Measurements from ENCODE around the gene UBE2D4. TPM values are rescaled to one million over a fixed set of nuclear protein-coding genes. Genes with fewer than 3 reads are reported as not detected.
"Not testable (repeated sequence)": the region's sequence is repeated elsewhere in the genome, so short reads cannot be mapped to it uniquely, and the experiment has no call there.

Gene UBE2D4
- total and polyA plus RNA-seq, 10 donors = 8.2 to 19.5 (median 12.7) TPM

DNA sequence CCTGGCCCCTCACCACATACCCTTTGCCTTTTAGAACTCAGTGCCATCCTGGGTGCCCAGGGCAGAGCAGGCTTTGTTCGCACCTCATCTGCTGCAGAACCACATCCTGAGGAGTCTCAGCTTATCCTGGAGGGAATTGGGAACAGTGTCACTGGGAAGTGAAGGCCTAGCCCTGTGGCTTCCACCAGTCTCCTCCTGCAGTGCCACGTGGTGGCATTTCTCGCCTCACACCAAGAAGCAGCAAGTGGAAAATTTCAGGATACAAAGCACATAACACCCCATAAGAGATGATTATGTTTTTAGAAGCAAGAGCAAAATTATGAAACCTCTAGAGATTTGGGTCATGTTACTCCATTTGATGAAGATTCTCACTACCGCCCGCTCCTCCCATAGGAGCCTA is 26.8 kb downstream of the UBE2D4 start:
- H3K36me3 ChIP-seq = peaks cover 0 to 75% (median 41%) of the 10 kb centered on the region in 6 donors
- no peak for TF ChIP-seq POLR2A (IDR thresholded peaks at IDR 0.05)
- no peak for TF ChIP-seq POLR2AphosphoS5 (IDR thresholded peaks at IDR 0.05)
- WGBS, 5 donors = 95 to 98% (median 96%) methylated on average over 5 of the region's 5 CpGs

DNA sequence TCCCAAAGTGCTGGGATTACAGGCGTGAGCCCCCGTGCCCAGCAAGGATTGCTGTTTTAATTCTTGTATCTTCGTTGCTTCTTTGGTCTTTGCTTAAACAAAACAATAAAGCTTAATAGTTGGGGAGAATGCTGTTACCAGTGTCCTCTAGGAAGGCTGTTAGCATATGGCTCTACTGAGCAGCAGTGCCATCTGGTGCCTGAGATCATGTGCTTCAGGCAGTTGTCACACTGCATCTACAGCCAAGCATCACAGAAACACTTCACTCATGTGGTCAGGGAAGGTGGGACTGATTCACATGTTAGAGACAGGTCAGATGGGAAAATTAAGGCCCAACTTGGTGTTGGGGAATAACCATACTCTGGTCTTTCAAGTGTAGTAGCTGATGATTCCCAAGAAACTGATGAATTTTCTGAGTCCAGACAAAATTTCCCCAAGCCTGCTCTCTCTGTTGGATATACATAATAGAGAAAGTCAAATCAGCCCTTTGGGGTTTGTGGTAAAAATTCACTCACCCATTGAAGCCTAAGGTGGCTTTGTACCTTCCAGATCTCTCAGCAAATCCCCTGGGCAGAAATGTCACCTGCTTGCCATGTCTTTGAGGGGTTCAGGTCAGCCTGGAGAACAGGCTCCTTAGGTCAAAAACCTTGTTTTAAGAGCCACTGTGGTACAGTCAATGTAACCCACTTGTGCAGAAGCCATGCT is 28.4 kb downstream of the UBE2D4 start:
- WGBS, 5 donors = 69 to 91% (median 74%) methylated on average over 3 of the region's 3 CpGs
- Histone ChIP-seq H3K27me3 (replicated peaks in 1 of 7) (no peaks in the 10 kb centered on the region), H3K4me1 (no peaks in the 10 kb centered on the region), H3K4me3 (no peak overlapping the region), H3K36me3 (peaks cover 0 to 60% (median 29%) of the 10 kb centered on the region in 6 donors), H3K27ac (no peak overlapping the region), H3K9me3 (no peaks in the 10 kb centered on the region)
- intact Hi-C loops (cut with DNase I; ENCODE audit: low total_unique reads) = no loop called here
- DNase-seq = no peak
- TF ChIP-seq POLR2AphosphoS5 (IDR thresholded peaks at IDR 0.05) = no peak
- TF ChIP-seq, protein P1, sequence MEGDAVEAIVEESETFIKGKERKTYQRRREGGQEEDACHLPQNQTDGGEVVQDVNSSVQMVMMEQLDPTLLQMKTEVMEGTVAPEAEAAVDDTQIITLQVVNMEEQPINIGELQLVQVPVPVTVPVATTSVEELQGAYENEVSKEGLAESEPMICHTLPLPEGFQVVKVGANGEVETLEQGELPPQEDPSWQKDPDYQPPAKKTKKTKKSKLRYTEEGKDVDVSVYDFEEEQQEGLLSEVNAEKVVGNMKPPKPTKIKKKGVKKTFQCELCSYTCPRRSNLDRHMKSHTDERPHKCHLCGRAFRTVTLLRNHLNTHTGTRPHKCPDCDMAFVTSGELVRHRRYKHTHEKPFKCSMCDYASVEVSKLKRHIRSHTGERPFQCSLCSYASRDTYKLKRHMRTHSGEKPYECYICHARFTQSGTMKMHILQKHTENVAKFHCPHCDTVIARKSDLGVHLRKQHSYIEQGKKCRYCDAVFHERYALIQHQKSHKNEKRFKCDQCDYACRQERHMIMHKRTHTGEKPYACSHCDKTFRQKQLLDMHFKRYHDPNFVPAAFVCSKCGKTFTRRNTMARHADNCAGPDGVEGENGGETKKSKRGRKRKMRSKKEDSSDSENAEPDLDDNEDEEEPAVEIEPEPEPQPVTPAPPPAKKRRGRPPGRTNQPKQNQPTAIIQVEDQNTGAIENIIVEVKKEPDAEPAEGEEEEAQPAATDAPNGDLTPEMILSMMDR (IDR thresholded peaks at IDR 0.05 in 8 of 11, conservative IDR thresholded peaks at IDR 0.05 in 3 of 11) = peak in 3 of 11 experiments; percentile 13 to 31 (median 13)

More for the DNA sequence above, 26.8 kb downstream of the UBE2D4 start:
- H3K9me3 ChIP-seq = no peaks in the 10 kb centered on the region
- H3K27me3 ChIP-seq (replicated peaks in 1 of 7) = no peaks in the 10 kb centered on the region
- H3K4me3 ChIP-seq = no peak overlapping the region
- H3K4me1 ChIP-seq = no peaks in the 10 kb centered on the region
- no peak for DNase-seq
- no peak overlapping the region for H3K27ac ChIP-seq
- intact Hi-C loops (cut with DNase I; ENCODE audit: low total_unique reads) = no loop called here

DNA sequence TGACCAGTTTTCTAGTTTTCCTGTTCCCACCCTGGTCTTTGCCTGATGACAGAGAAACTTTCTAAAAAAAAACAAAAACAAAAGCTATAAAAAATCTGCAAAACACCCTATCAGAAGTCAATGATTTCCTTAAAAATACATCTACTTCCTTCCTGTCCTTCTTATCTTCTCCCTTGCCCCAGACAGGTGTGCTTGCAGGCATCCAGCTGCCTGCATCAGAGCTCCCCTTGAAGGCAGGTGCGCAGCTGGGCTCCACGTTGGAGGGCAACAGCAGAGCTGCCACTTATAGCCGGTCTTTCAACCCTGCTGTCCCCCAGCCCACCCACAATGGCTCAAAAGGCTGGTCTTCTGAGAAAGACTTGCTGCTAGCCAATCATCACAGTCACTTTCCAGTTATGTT is 29.8 kb downstream of the UBE2D4 start:
- no peak for DNase-seq
- TF ChIP-seq POLR2A (IDR thresholded peaks at IDR 0.05) (no peak), POLR2AphosphoS5 (IDR thresholded peaks at IDR 0.05) (no peak)
- Histone ChIP-seq H3K4me1 (no peaks in the 10 kb centered on the region), H3K27me3 (replicated peaks in 1 of 7) (no peaks in the 10 kb centered on the region), H3K4me3 (no peak overlapping the region), H3K36me3 (peaks cover 0 to 58% (median 19%) of the 10 kb centered on the region in 6 donors), H3K27ac (no peak overlapping the region), H3K9me3 (no peaks in the 10 kb centered on the region)
- WGBS, 5 donors = 62 to 75% (median 64%) methylated on average over 3 of the region's 3 CpGs
- intact Hi-C loops (cut with DNase I; ENCODE audit: low total_unique reads) = no loop called here

DNA sequence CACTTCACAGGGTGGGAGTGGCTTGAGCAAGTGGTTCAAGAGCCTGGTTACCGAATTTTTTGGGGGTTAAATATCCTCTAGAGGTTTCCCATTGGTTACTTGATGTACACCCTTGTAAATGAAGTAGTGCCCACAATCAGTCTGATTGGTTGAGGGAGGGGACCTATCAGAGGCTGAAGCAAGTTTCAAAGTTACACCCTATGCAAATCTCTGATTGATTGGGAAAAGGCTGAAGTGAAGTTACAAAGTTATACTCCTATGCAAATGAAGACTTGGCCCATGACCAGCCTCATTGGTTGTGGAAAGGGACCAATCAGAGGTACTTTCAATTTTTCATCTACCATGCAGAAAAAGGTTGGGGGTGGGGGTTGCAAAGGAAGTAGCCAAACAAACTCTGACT is 34.7 kb downstream of the UBE2D4 start:
- Histone ChIP-seq H3K9me3 (no peaks in the 10 kb centered on the region), H3K27me3 (replicated peaks in 1 of 7) (no peaks in the 10 kb centered on the region), H3K36me3 (peaks cover 0 to 27% (median 0%) of the 10 kb centered on the region in 6 donors), H3K4me3 (no peak overlapping the region), H3K27ac (no peak overlapping the region), H3K4me1 (no peaks in the 10 kb centered on the region)
- WGBS, 5 donors = 33 to 45% (median 39%) methylated on average over 1 of the region's 1 CpG
- intact Hi-C loops (cut with DNase I; ENCODE audit: low total_unique reads) = no loop called here
- TF ChIP-seq POLR2AphosphoS5 (IDR thresholded peaks at IDR 0.05) (no peak), POLR2A (IDR thresholded peaks at IDR 0.05) (no peak)
- TF ChIP-seq, protein P1 (IDR thresholded peaks at IDR 0.05 in 8 of 11, conservative IDR thresholded peaks at IDR 0.05 in 3 of 11) = no peak
- DNase-seq = no peak

DNA sequence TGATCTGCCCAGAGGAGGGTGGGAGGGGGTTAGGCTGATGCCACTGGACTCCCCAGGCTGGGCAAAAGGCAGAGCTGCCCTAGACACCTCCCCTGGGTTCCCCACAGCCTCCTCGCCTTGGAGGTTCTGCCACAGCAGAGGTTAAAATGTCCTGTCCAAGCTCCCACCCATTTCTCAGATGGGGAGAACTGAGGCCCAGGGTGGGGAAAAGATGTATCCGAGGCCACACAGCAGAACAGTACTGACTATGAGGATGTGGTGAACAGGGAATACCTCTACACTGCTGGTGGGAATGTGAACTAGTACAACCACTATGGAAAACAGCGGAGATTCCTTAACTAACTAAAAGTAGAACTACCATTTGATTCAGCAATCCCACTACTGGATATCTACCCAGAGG is 40.2 kb downstream of the UBE2D4 start:
- H3K27ac ChIP-seq; intact Hi-C loops (cut with DNase I; ENCODE audit: low total_unique reads): not testable (repeated sequence)
- WGBS, 5 donors = 83 to 100% (median 95%) methylated on average over 2 to 3 of the region's 3 CpGs

DNA sequence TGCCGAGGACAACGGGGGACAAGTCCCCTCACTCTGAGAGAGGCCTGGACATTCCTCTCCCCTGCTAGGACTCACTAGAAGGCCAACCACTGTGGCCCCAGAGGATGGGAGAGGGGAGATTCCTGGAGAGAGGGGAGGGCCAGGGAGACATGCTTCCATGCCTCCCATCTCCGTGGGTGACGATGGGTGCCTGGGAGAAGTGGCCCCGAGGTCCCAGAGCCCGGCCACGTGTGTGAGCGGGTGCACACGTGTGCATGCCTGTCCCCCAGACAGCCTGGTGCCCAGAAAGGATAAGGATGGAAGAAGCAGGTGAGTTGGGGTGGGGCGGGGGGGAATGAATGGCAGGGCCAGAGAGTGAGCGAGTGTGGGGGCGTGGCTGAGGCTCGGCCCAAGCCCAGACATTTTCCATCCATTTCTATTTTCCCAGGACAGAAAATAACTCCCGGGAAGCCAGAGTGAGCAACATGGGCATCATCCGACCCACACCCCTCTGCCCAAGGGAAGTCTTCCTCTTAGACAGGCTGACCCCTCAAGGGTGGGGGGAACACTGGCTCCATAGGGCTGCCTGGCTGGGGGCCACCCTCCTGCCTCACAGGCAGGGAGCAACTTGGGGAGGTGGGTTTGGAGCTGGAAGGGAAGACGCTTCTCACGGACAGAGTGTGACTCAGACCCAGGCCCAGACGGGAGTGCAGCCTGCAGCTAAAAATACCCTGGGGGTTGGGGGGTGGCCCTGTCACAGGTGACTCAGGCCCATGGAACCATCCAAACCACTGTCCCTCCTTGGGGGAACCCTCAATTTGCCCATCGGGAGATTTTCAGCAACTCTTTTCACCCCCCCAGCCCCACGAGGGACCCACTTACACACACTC is 42.2 kb downstream of the UBE2D4 start:
- H3K27ac ChIP-seq; H3K4me1 ChIP-seq; DNase-seq; H3K36me3 ChIP-seq; H3K9me3 ChIP-seq; H3K4me3 ChIP-seq; intact Hi-C loops (cut with DNase I; ENCODE audit: low total_unique reads); H3K27me3 ChIP-seq (replicated peaks in 1 of 7): not testable (repeated sequence)
- WGBS, 5 donors = 83 to 93% (median 90%) methylated on average over 7 to 16 of the region's 20 CpGs

More for the DNA sequence above, 40.2 kb downstream of the UBE2D4 start:
- H3K27me3 ChIP-seq (replicated peaks in 1 of 7); H3K9me3 ChIP-seq; DNase-seq; H3K4me1 ChIP-seq; H3K4me3 ChIP-seq: not testable (repeated sequence)
- peaks cover 0 to 14% (median 0%) of the 10 kb centered on the region in 6 donors for H3K36me3 ChIP-seq

DNA sequence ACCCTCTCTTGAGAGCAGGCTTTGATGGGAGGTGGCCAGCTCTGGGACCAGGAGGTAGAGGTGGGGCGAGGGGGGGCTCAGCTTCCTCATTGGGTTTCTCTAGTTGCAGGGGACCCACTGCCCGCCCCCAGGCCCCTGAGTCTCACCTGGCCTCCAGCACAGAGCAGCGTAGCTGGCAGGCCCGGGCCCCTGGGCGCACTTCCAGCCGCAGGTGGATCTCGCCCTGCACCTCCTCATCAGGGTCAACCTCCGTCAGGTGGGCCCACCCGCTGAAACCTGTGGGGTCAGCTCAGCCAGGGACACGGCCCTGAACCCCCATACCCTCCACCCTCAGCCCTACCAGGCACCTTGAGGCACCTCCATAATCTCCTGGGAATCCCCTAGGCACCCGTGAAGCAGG is 43.4 kb downstream of the UBE2D4 start:
- intact Hi-C loops (cut with DNase I; ENCODE audit: low total_unique reads); H3K4me3 ChIP-seq; H3K9me3 ChIP-seq; H3K4me1 ChIP-seq; H3K27me3 ChIP-seq (replicated peaks in 1 of 7); H3K36me3 ChIP-seq; DNase-seq; H3K27ac ChIP-seq: not testable (repeated sequence)
- WGBS, 5 donors = 87 to 98% (median 96%) methylated on average over 4 to 10 of the region's 11 CpGs

DNA sequence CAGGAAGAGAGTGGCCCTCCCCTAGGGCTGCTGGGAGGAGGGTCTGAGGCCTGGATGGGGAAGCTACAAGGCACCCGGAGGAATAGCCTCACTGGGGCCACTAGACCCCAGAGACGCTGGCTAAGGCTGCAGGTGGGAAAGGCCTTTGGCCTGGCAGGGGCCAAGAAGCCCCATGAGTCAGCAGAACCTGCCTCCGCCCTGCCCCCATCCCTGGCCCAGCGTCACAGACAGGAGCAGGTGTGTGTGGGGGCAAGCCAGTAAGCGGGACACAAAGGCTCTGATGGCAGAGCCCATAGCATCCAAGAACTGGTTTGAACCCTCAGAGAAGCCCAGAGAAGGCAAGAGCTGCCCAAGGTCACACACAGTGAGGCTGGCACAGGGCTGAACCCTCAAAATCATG is 44.5 kb downstream of the UBE2D4 start:
- intact Hi-C loops (cut with DNase I; ENCODE audit: low total_unique reads); H3K27ac ChIP-seq; H3K27me3 ChIP-seq (replicated peaks in 1 of 7); H3K4me1 ChIP-seq; H3K9me3 ChIP-seq; DNase-seq; H3K36me3 ChIP-seq; H3K4me3 ChIP-seq: not testable (repeated sequence)
- 75 to 100% (median 86%) methylated on average over 2 to 3 of the region's 5 CpGs; no CpG with 5 or more reads in 1 of the 5 donors for WGBS, 5 donors
